Astrocyte of the cerebellum (primary cell): ENCODE data around the gene SORCS2.
A peak's percentile ranks its signal among the peaks of the same experiment; 100 is the strongest.

Source experiments
- DNase-seq: peaks from one replicate; pipeline ENCODE4 v3.0.0-alpha.2; 2011; ENCODE audit warnings: low read depth
- H3K4me3 ChIP-seq: 2 replicates; pipeline ENCODE4 v1.5.1; 2011; ENCODE audit warnings: mild to moderate bottlenecking, low read depth, low read length, moderate library complexity
- in situ Hi-C: cut with HindIII; loops from 2 replicates; pipeline ENCODE4 v1.10.0; 2017; ENCODE audit warnings: low sequenced_read_pairs
- TF ChIP-seq, protein P1 (sequence below): IDR thresholded peaks from 2 replicates; pipeline ENCODE4 v1.5.1; 2012; ENCODE audit warnings: low read length, low read depth, moderate library complexity, mild to moderate bottlenecking; ENCODE audit errors: missing control alignments

The SORCS2 gene

DNA sequence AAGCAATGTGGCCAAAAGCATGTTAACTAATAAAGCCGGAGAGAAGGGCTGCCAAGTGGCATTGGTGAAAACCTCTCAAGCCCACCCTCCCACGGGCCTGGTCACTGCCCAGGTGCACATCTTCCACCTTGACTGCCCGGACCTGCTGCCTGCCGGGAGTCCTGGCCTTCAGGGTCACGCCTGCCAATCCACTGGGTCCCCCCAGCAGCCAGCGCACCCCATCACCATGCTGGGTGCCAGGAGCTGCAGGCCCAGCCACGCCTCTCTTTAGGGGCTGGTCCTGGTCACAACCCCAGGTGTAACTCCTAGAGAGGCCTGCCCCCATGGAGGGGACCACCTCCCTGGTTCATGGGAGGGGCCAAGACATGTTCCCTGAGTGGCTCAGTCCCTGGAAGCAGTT lies 176.0 kb downstream of the SORCS2 start:
- in situ Hi-C loops: no loop called here
- TF ChIP-seq, protein P1, sequence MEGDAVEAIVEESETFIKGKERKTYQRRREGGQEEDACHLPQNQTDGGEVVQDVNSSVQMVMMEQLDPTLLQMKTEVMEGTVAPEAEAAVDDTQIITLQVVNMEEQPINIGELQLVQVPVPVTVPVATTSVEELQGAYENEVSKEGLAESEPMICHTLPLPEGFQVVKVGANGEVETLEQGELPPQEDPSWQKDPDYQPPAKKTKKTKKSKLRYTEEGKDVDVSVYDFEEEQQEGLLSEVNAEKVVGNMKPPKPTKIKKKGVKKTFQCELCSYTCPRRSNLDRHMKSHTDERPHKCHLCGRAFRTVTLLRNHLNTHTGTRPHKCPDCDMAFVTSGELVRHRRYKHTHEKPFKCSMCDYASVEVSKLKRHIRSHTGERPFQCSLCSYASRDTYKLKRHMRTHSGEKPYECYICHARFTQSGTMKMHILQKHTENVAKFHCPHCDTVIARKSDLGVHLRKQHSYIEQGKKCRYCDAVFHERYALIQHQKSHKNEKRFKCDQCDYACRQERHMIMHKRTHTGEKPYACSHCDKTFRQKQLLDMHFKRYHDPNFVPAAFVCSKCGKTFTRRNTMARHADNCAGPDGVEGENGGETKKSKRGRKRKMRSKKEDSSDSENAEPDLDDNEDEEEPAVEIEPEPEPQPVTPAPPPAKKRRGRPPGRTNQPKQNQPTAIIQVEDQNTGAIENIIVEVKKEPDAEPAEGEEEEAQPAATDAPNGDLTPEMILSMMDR: no peak
- DNase-seq: no peak
- no peak overlapping the region for H3K4me3 ChIP-seq

DNA sequence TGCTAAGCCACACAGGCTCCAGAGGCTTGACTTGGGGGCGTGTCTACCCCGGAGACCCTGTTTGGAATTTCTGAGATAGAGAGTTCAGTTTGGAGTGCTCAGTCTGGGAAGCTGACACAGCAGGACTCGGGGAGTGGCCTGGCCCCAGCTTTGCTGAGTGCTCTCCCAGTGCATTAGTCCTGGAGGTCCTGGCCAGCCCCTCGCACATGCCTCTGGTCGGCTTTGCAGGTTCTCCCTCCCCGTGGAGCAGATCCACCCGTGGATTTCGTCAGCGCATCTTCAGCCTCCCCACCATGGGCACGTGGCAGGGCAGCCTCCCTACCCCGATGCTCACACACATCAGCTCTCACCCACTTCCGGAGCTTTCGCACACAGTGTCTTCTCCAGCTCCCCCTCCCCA lies 177.2 kb downstream of the SORCS2 start:
- TF ChIP-seq, protein P1: no peak
- in situ Hi-C loops: no loop called here
- no peak for DNase-seq
- no peak overlapping the region for H3K4me3 ChIP-seq

DNA sequence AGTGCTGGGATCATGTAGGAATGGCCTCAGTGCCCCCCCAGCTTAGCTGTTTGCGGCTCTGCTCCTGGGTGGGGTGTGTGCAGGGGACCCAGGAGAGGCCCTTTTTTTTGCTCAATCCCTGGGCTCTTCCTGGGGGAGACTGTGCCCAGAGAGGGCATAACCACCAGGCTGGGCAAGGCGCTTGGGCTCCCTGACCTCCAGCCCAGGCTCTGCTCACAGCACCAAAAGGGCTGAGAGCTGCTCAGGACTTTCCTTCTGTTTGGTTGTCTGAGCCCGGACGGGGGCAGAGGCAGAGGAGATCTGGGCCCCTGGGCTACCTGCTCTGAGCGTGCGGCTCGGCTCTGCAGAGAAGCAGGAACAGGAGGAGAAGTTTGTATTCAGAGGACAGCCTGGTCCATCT lies 177.7 kb downstream of the SORCS2 start:
- TF ChIP-seq, protein P1: no peak
- DNase-seq: no peak
- H3K4me3 ChIP-seq: no peak overlapping the region
- in situ Hi-C loops: no loop called here

DNA sequence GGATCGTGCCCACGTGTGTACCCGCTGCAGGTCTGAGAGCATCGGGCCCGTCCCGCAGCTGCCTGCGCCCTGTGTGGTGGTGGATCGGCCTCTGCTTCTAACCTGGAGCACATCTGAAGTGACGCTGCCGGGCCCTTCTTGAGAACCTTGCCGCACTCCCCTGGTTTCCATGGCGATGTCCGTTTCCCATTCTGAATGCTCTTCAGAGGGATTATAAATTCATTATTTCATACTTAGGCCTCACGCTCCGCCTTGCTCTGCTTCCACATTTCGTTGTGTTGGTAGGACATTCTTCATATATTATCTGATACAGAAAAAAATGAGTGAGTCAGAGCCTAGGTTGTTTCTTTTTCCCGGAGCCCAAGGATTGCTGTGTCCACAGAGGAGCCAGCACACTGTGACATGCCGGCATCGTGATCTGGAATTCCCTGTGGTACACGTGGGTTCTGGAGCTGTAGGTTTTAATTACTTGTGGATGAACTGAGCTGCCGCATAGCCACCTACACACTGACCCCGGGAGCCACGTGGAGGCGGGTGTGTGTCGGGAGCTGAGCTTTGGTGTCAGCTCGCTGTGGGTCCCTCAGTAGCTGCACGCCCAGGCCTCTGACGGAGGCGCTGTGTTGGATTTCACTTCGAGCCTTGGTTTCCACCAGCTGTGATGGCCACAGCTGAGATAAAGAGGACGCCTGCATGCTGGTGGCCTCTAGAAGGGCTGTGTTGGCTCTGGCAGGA lies 179.0 kb downstream of the SORCS2 start:
- DNase-seq: peak; percentile 13
- in situ Hi-C loops: no loop called here
- H3K4me3 ChIP-seq: no peak overlapping the region
- TF ChIP-seq, protein P1: no peak

DNA sequence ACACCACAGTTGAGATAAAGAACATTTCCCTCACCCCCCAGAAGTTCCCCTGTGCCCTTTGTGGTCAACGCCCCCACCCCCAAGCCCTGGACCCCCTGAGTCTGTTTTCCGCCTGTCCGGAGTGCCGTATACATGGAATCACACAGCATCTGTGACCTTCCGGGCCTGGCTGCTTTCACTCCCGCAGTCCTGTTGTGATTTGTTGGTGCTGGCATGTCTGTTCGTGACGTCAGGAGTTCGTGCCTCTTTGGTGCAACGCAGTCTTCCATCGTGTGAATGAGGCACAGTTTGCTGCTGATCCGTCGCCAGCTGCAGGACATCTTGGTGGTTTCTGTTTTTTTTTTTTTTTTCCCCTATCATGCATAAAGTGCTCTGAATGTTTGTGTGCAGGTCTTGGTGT lies 180.3 kb downstream of the SORCS2 start:
- in situ Hi-C loops: no loop called here
- H3K4me3 ChIP-seq: no peak overlapping the region
- DNase-seq: no peak
- TF ChIP-seq, protein P1: no peak

DNA sequence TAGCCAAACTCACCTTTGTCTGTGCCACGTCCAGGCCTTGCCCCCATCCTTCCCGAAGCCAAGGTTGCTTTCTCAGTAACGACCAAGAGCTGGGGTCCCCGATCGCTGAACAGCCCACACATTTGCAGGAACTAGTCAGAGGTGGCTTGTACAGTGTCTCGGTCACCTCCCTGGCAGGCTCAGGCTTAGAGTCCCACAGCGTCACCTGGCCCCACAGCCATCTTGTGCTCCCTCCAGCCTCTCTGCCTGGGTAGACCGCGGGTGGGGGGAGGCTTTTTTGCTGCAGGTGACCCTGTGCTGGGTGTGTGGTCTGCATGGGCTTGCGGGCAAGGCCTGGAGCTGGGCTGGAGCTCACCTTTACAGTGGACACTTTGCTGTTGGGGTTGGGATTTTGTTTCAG lies 182.2 kb downstream of the SORCS2 start:
- in situ Hi-C loops: no loop called here

More for the DNA sequence above, 182.2 kb downstream of the SORCS2 start:
- H3K4me3 ChIP-seq: no peak overlapping the region
- TF ChIP-seq, protein P1: no peak
- no peak for DNase-seq
